B cell (primary cell): ENCODE results near the gene PPFIA4. TPM values are rescaled to one million over a fixed set of nuclear protein-coding genes. Genes with fewer than 3 reads are reported as not detected.
"Not testable (repeated sequence)": the region's sequence is repeated elsewhere in the genome, so short reads cannot be mapped to it uniquely, and the experiment has no call there.

ENCODE experiments used
- ATAC-seq: fragments of 200-7000 bp; cut with Tn5 transposase; one replicate; pipeline ENCODE4 v1.10.0; 2021; ENCODE audit warnings: low read depth, mild to moderate bottlenecking, moderate number of reproducible peaks, moderate library complexity
- CTCF ChIA-PET: fragments of 350-600 bp; sonication (Branson Sonifier 250); formaldehyde crosslinking; loops from one replicate; lab custom pipeline; 2021; ENCODE audit warnings: antibody characterized with exemption, inconsistent platforms; lab: Charles Lee
- POLR2A ChIA-PET: fragments of 350-600 bp; sonication (Branson Sonifier 250); formaldehyde crosslinking; loops from one replicate; lab custom pipeline; 2021; ENCODE audit warnings: antibody characterized with exemption; lab: Charles Lee
- DNase-seq: peaks from one replicate; pipeline ENCODE4 v3.0.0; 2013
- H2AFZ ChIP-seq: 2 replicates; pipeline ENCODE4 v1.6.1; 2012; ENCODE audit warnings: mild to moderate bottlenecking, low read depth, low read length; ENCODE audit not compliant: insufficient read depth, poor library complexity, severe bottlenecking
- H3K27ac ChIP-seq, 2 donors: 1 replicate in 1 of 2; 2 replicates in 1 of 2; pipeline ENCODE4 v1.5.1; 2012 to 2013; ENCODE audit warnings: low read length in 2 of 2, mild to moderate bottlenecking in 2 of 2, moderate library complexity in 1 of 2
- H3K27me3 ChIP-seq, 4 experiments: fragments of 200-600 bp in 1 of 4; sonication (generic) in 1 of 4; replicated peaks in 1 of 4; 1 replicate in 2 of 4; 2 replicates in 2 of 4; pipeline versions ENCODE4 v1.6.1 to v1.7.0; 2013 to 2016; ENCODE audit warnings: low read length in 3 of 4, mild to moderate bottlenecking in 2 of 4, mixed read lengths in 1 of 4, moderate library complexity in 1 of 4; ENCODE audit not compliant: insufficient read depth in 4 of 4, control insufficient read depth in 3 of 4; ENCODE audit errors: control extremely low read depth in 1 of 4
- H3K36me3 ChIP-seq, 2 experiments: replicated peaks in 1 of 2; 1 replicate in 1 of 2; 2 replicates in 1 of 2; pipeline versions ENCODE4 v1.6.1 to v1.7.1; 2013; ENCODE audit warnings: low read length in 1 of 2; ENCODE audit not compliant: insufficient read depth in 2 of 2, control insufficient read depth in 1 of 2; ENCODE audit errors: control extremely low read depth in 1 of 2, extremely low read depth in 1 of 2
- H3K4me1 ChIP-seq, 2 donors: fragments of 200-600 bp in 1 of 2; sonication (generic) in 1 of 2; 1 replicate in 1 of 2; 2 replicates in 1 of 2; pipeline versions ENCODE4 v1.5.1 to v1.6.1; 2013 to 2017; ENCODE audit warnings: low read length in 2 of 2; ENCODE audit not compliant: control insufficient read depth in 2 of 2, insufficient read depth in 2 of 2
- H3K4me2 ChIP-seq: replicated peaks from 2 replicates; pipeline ENCODE3; 2012; ENCODE audit warnings: mild to moderate bottlenecking, low read depth, low read length; ENCODE audit not compliant: poor library complexity, severe bottlenecking
- H3K4me3 ChIP-seq, 5 experiments: fragments of 200-600 bp in 1 of 5; sonication (generic) in 1 of 5; 1 replicate in 3 of 5; 2 replicates in 2 of 5; pipeline versions ENCODE4 v1.5.1 to v1.7.0; 2011 to 2016; ENCODE audit warnings: low read length in 4 of 5, mild to moderate bottlenecking in 4 of 5, low read depth in 2 of 5, control low read depth in 1 of 5, moderate library complexity in 1 of 5; ENCODE audit not compliant: insufficient read depth in 1 of 5; ENCODE audit errors: control extremely low read depth in 1 of 5, extremely low read depth in 1 of 5
- H3K79me2 ChIP-seq: fragments of 200-600 bp; sonication (generic); one replicate; pipeline ENCODE4 v1.6.0; 2016; ENCODE audit warnings: low read length; ENCODE audit not compliant: control insufficient read depth, insufficient read depth
- H3K9ac ChIP-seq: fragments of 200-600 bp; sonication (generic); 2 replicates; pipeline ENCODE4 v1.6.1; 2017; ENCODE audit warnings: mild to moderate bottlenecking, low read length, moderate library complexity
- H3K9me3 ChIP-seq, 3 donors: one replicate each; pipeline versions ENCODE4 v1.6.1 to v1.7.1; 2013; ENCODE audit warnings: low read length in 2 of 3; ENCODE audit not compliant: control insufficient read depth in 2 of 3, insufficient read depth in 1 of 3; ENCODE audit errors: control extremely low read depth in 1 of 3
- H4K20me1 ChIP-seq: 2 replicates; pipeline ENCODE4 v1.6.0; 2012; ENCODE audit warnings: mild to moderate bottlenecking, low read length; ENCODE audit not compliant: insufficient read depth, control insufficient read depth, poor library complexity, severe bottlenecking
- H3K27ac Mint-ChIP-seq: one replicate; pipeline ENCODE4 v1.8.0; 2021; ENCODE audit warnings: mixed read lengths
- H3K27me3 Mint-ChIP-seq: one replicate; pipeline ENCODE4 v1.8.0; 2021; ENCODE audit warnings: mixed read lengths
- H3K4me1 Mint-ChIP-seq: one replicate; pipeline ENCODE4 v1.8.0; 2021; ENCODE audit warnings: mixed read lengths
- H3K4me3 Mint-ChIP-seq: one replicate; pipeline ENCODE4 v1.8.0; 2021; ENCODE audit warnings: mixed read lengths
- H3K9me3 Mint-ChIP-seq: one replicate; pipeline ENCODE4 v1.8.0; 2022; ENCODE audit warnings: mixed read lengths; ENCODE audit not compliant: insufficient read depth
- EZH2 ChIP-seq: IDR thresholded peaks from 2 replicates; pipeline ENCODE4 v1.6.1; 2012; ENCODE audit warnings: borderline replicate concordance, low read depth, mild to moderate bottlenecking, moderate library complexity, low read length; ENCODE audit not compliant: insufficient read depth, poor library complexity, severe bottlenecking
- WGBS: methylation state at CpG from one replicate; pipeline ENCODE4 v1.1.5; 2013; ENCODE audit warnings: missing lambda C conversion rate; ENCODE audit not compliant: insufficient coverage; 5-methylcytosine and 5-hydroxymethylcytosine counted together
- intact Hi-C: fragments of 100-400 bp; cut with micrococcal nuclease; formaldehyde crosslinking; loops from one replicate; pipeline ENCODE4 v1.10.0; 2022
- polyA plus RNA-seq: library from polyadenylated mRNA; depleted of rRNA; stranded (reverse); fragments of >200 nt; gene quantifications from 2 replicates; pipeline ENCODE4 v1.2.3, GENCODE V29; 2012
- total RNA-seq, 2 donors: library from RNA; stranded (reverse); fragments of 120-200 nt in 1 of 2; gene quantifications; 1 replicate in 1 of 2; 2 replicates in 1 of 2; pipeline versions ENCODE4 v1.2.3 to v1.2.4, GENCODE V29; 2013 to 2022
- TF ChIP-seq, protein P1 (sequence below): fragments of 200-600 bp; IDR thresholded peaks from one replicate; pipeline ENCODE4 v1.8.0; 2022; ENCODE audit warnings: antibody characterized with exemption, mild to moderate bottlenecking

PPFIA4 gene
- total and polyA plus RNA-seq, 2 donors (not counting 1 experiment from before 2014, with no cell fraction given) = 0.09 to 0.62 TPM

DNA sequence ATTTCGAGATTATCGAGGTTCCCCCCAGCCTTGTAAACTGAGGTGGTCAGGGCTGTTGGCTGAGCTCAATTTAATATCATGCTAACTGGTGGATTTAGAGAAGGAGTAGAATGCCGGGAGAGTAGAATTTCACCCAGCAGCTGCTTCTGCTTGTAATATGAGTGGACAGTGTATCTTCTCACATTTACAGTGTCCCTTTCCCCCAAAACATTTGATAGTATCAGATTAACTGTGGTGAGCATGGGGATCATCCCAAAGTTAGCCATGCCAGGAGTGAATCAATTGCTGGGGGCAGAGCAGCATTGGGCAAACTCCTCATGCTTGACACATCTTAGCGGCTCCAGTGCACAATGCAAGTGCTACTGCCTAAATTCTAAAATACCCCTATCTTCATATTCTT is 9.2 kb upstream of the PPFIA4 start:
- Histone ChIP-seq H3K9me3 (no peaks in the 10 kb centered on the region), H3K36me3 (peaks cover 10 to 86% of the 10 kb centered on the region in 2 experiments), H2AFZ (no peak overlapping the region), H3K4me1 (no peaks in the 10 kb centered on the region), H3K27me3 (no peaks in the 10 kb centered on the region), H3K27ac (no peak overlapping the region), H3K4me3 (no peak overlapping the region), H4K20me1 (peaks cover 44% of the 10 kb centered on the region), H3K79me2 (peaks cover 35% of the 10 kb centered on the region), H3K9ac (no peak overlapping the region), H3K4me2 (no peak overlapping the region)
- Mint-ChIP-seq H3K27me3 (no peaks in the 10 kb centered on the region), H3K4me3 (no peak overlapping the region), H3K4me1 (no peaks in the 10 kb centered on the region), H3K27ac (no peak overlapping the region), H3K9me3 (no peaks in the 10 kb centered on the region)
- no peak for TF ChIP-seq EZH2
- TF ChIP-seq, protein P1, sequence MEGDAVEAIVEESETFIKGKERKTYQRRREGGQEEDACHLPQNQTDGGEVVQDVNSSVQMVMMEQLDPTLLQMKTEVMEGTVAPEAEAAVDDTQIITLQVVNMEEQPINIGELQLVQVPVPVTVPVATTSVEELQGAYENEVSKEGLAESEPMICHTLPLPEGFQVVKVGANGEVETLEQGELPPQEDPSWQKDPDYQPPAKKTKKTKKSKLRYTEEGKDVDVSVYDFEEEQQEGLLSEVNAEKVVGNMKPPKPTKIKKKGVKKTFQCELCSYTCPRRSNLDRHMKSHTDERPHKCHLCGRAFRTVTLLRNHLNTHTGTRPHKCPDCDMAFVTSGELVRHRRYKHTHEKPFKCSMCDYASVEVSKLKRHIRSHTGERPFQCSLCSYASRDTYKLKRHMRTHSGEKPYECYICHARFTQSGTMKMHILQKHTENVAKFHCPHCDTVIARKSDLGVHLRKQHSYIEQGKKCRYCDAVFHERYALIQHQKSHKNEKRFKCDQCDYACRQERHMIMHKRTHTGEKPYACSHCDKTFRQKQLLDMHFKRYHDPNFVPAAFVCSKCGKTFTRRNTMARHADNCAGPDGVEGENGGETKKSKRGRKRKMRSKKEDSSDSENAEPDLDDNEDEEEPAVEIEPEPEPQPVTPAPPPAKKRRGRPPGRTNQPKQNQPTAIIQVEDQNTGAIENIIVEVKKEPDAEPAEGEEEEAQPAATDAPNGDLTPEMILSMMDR = no peak
- WGBS = no CpG with 5 or more reads among the region's 4 CpGs
- ChIA-PET CTCF (no interaction called here), POLR2A (no interaction called here)
- ATAC-seq (no peak), DNase-seq (no peak)
- intact Hi-C loops = no loop called here

DNA sequence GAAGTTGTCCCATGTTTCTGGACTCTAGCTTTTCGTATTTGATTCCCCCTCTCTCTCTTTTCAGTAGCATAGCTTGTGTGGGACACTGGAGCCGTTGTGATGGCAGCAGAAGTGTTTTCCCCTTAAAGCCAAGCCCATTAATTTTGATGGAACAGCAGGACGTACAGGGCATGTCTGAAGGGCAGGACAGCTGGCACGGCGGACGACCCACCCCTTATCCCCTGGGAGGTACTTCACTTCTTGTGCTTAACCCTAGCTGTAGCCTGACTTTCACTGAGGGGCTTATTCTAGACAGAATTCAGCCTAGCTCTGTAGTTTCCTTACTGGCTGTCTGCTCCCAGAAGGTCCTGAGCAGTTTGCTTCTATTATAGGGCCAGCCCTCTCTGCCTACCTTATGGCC is 8.6 kb upstream of the PPFIA4 start:
- no peak overlapping the region for H3K4me2 ChIP-seq
- H3K4me1 ChIP-seq = no peaks in the 10 kb centered on the region
- H3K79me2 ChIP-seq = peaks cover 29% of the 10 kb centered on the region
- no peak for DNase-seq
- peaks cover 10 to 82% of the 10 kb centered on the region in 2 experiments for H3K36me3 ChIP-seq
- H2AFZ ChIP-seq = no peak overlapping the region
- TF ChIP-seq EZH2 = no peak
- POLR2A ChIA-PET = no interaction called here
- H3K4me3 ChIP-seq = no peak overlapping the region
- H3K27me3 ChIP-seq = no peaks in the 10 kb centered on the region
- H4K20me1 ChIP-seq = peaks cover 39% of the 10 kb centered on the region
- no peaks in the 10 kb centered on the region for H3K9me3 ChIP-seq
- H3K9ac ChIP-seq = no peak overlapping the region
- Mint-ChIP-seq H3K4me1 (no peaks in the 10 kb centered on the region), H3K27ac (no peak overlapping the region), H3K27me3 (no peaks in the 10 kb centered on the region), H3K4me3 (no peak overlapping the region), H3K9me3 (no peaks in the 10 kb centered on the region)
- no peak overlapping the region for H3K27ac ChIP-seq
- CTCF ChIA-PET = interaction anchor here (1.0 kb wide), 1 partner anchor 23 kb away, joined by 3 read pairs; no protein-coding TSS in a partner anchor
- WGBS = 96% methylated on average over 6 of the region's 6 CpGs
- ATAC-seq = no peak
- intact Hi-C loops = no loop called here

DNA sequence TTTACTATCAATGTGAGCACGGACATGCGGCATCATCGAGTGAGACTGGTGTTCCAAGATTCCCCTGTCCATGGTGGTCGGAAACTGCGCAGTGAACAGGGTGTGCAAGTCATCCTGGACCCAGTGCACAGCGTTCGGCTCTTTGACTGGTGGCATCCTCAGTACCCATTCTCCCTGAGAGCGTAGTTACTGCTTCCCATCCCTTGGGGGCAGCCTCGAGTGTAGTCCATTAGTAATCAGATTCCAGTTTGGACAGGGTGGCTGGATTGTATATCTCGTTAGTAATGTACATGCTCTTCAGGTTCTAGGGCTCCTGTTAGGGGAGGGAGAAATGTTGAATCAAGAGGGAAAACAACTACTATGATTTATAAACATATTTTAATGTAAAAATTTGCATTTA is 3.4 kb upstream of the PPFIA4 start:
- CTCF ChIA-PET = interaction anchor here (0.6 to 1.2 kb wide), 3 partner anchors 10 to 449 kb away, joined by 3 to 7 read pairs (median 4); no protein-coding TSS in a partner anchor
- ATAC-seq, H3K9me3 Mint-ChIP-seq, H2AFZ ChIP-seq, H3K79me2 ChIP-seq, H3K27me3 Mint-ChIP-seq, H4K20me1 ChIP-seq, H3K27ac Mint-ChIP-seq, H3K9ac ChIP-seq, H3K27ac ChIP-seq, H3K9me3 ChIP-seq, DNase-seq, H3K4me3 ChIP-seq, H3K4me2 ChIP-seq, POLR2A ChIA-PET, H3K4me3 Mint-ChIP-seq: not testable (repeated sequence)
- intact Hi-C loops = loop anchor here (10.0 kb wide), 1 partner anchor 772 kb away; the partner anchor contains the start of genes ZBED6 and ZC3H11A
- WGBS = no CpG with 5 or more reads among the region's 10 CpGs
- Histone ChIP-seq H3K36me3 (peaks cover 6 to 53% of the 10 kb centered on the region in 2 experiments), H3K4me1 (peaks cover 10 to 16% of the 10 kb centered on the region in 2 donors), H3K27me3 (peaks cover 0 to 13% (median 5%) of the 10 kb centered on the region in 4 experiments)
- H3K4me1 Mint-ChIP-seq = peaks cover 16% of the 10 kb centered on the region
